GM23248 (cell line): ENCODE measurements around the gene UBE4A.

Source experiments
- EZH2 ChIP-seq: fragments of 200-600 bp; sonication (generic); IDR thresholded peaks from 2 replicates; pipeline ENCODE4 v1.6.1; 2018; ENCODE audit warnings: antibody characterized with exemption, mild to moderate bottlenecking; ENCODE audit not compliant: insufficient read depth, poor library complexity, severe bottlenecking
- EZH2phosphoT487 ChIP-seq: fragments of 200-600 bp; sonication (generic); IDR thresholded peaks from 2 replicates; pipeline ENCODE4 v1.6.1; 2018; ENCODE audit warnings: antibody characterized with exemption, moderate library complexity, mild to moderate bottlenecking, low read depth; ENCODE audit not compliant: insufficient read depth

DNA sequence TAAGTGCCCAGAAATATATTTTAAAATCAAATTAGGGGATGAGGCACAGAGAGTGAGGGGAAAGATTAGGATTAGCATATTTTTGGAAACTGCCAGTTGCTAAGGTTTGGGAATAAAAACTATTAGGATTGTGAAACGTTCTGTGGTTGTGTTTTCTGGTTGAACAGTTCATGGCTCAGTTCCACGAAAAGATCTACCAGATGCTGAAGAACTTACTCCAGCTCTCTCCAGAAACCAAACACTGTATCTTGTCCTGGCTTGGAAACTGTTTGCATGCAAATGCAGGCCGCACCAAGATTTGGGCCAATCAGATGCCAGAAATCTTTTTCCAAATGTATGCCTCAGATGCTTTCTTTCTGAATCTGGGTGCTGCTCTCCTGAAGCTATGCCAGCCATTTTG, 15.3 kb downstream of the UBE4A start:
- TF ChIP-seq EZH2 = no peak
- no peak for TF ChIP-seq EZH2phosphoT487
